ENCODE results near the gene FNBP1L. TPM values are rescaled to one million over a fixed set of nuclear protein-coding genes. Genes with fewer than 3 reads are reported as not detected.

FNBP1L gene
- total and polyA plus RNA-seq, 2 donors (not counting 1 experiment from before 2014, with no cell fraction given) = 0.86 to 5.4 TPM

DNA sequence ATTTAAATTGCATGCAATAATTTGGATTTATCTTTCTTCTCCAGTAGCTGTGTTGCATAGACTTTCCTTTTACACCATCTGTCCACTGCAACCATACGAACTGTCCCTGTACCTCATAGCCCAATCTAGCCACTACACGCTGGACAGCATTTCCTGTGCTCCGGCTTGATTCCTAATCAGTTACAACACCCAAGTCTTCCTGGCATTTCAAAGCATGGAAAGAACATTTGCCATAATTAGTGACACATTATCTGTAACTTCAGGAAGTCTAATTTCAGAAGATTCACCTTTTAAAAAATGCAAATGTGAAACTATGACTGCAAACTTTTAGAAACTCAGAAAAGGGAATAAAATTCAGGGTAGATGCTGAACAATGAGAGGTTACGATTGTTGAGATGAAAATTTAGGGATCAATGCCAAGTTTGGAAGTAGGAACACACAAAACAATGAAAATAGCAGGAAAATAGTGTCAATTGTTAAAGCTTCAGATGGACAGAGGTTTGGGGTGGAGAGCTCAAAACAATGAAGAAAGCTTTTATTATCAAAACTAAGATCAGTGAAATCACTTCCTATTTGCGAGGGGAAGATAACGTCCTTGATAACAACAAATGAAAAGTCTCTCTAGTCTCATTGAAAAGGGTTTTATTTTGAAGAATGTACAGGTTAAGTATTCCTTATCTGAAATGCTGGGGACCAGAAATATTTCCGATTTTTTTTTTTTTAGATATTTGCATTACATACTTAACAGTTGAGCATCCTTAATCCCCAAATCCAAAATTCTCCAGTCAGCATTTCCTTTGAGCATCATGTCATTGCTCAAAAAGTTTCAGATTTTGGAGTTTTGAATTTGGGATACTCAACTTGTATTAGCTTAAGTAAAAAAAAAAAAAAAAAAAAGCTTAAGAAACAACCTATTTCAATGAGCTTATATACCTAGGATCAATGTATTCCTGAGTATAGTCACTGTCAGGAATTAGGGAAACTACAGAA, 107.3 kb downstream of the FNBP1L start:
- Histone ChIP-seq H3K9ac (ENCODE audit: low read length) (no peak overlapping the region), H4K20me1 (ENCODE audit: control insufficient read depth, insufficient read depth, low read length, poor library complexity, severe bottlenecking) (no peaks in the 10 kb centered on the region), H3K4me1 (ENCODE audit: control insufficient read depth in 2 of 2, insufficient read depth in 2 of 2, low read length in 2 of 2) (peaks cover 10 to 18% of the 10 kb centered on the region in 2 donors), H3K79me2 (ENCODE audit: control insufficient read depth, insufficient read depth, low read length) (no peaks in the 10 kb centered on the region), H2AFZ (ENCODE audit: insufficient read depth, low read depth, low read length, poor library complexity, severe bottlenecking) (no peak overlapping the region), H3K9me3 (ENCODE audit: control extremely low read depth in 1 of 3, control insufficient read depth in 2 of 3, insufficient read depth in 1 of 3, low read length in 2 of 3) (peaks cover 0 to 1% (median 0%) of the 10 kb centered on the region in 3 donors), H3K4me2 (replicated peaks; ENCODE audit: low read depth, low read length, poor library complexity, severe bottlenecking) (no peak overlapping the region), H3K27ac (ENCODE audit: low read length in 2 of 2) (no peak overlapping the region), H3K4me3 (ENCODE audit: control extremely low read depth in 1 of 5, extremely low read depth in 1 of 5, insufficient read depth in 1 of 5, low read depth in 2 of 5, low read length in 4 of 5) (no peak overlapping the region), H3K36me3 (replicated peaks in 1 of 2; ENCODE audit: control extremely low read depth in 1 of 2, control insufficient read depth in 1 of 2, extremely low read depth in 1 of 2, insufficient read depth in 2 of 2, low read length in 1 of 2) (peaks cover 0 to 8% of the 10 kb centered on the region in 2 experiments), H3K27me3 (replicated peaks in 1 of 4; ENCODE audit: control extremely low read depth in 1 of 4, control insufficient read depth in 3 of 4, insufficient read depth in 4 of 4, low read length in 3 of 4) (no peaks in the 10 kb centered on the region)
- Mint-ChIP-seq H3K27me3 (no peaks in the 10 kb centered on the region), H3K4me1 (peaks cover 23% of the 10 kb centered on the region), H3K9me3 (ENCODE audit: insufficient read depth) (no peaks in the 10 kb centered on the region), H3K27ac (no peak overlapping the region), H3K4me3 (no peak overlapping the region)
- 79% methylated on average over 2 of the region's 7 CpGs for WGBS (ENCODE audit: insufficient coverage)
- no peak for ATAC-seq (ENCODE audit: low read depth)
- DNase-seq = no peak
- intact Hi-C loops (cut with micrococcal nuclease) = no loop called here
- CTCF ChIA-PET = interaction anchor here (0.6 kb wide), 1 partner anchor 1246 kb away, joined by 3 read pairs; no protein-coding TSS in a partner anchor
- no peak for TF ChIP-seq EZH2 (IDR thresholded peaks at IDR 0.05; ENCODE audit: borderline replicate concordance, insufficient read depth, low read depth, low read length, poor library complexity, severe bottlenecking)
- TF ChIP-seq, protein P1, sequence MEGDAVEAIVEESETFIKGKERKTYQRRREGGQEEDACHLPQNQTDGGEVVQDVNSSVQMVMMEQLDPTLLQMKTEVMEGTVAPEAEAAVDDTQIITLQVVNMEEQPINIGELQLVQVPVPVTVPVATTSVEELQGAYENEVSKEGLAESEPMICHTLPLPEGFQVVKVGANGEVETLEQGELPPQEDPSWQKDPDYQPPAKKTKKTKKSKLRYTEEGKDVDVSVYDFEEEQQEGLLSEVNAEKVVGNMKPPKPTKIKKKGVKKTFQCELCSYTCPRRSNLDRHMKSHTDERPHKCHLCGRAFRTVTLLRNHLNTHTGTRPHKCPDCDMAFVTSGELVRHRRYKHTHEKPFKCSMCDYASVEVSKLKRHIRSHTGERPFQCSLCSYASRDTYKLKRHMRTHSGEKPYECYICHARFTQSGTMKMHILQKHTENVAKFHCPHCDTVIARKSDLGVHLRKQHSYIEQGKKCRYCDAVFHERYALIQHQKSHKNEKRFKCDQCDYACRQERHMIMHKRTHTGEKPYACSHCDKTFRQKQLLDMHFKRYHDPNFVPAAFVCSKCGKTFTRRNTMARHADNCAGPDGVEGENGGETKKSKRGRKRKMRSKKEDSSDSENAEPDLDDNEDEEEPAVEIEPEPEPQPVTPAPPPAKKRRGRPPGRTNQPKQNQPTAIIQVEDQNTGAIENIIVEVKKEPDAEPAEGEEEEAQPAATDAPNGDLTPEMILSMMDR (IDR thresholded peaks at IDR 0.05) = no peak
- POLR2A ChIA-PET = no interaction called here

- no peak overlapping the region for H3K27ac Mint-ChIP-seq
- H3K9ac ChIP-seq (ENCODE audit: low read length) = no peak overlapping the region
- H2AFZ ChIP-seq (ENCODE audit: insufficient read depth, low read depth, low read length, poor library complexity, severe bottlenecking) = no peak overlapping the region
- no peaks in the 10 kb centered on the region for H3K9me3 Mint-ChIP-seq (ENCODE audit: insufficient read depth)
- H3K4me1 Mint-ChIP-seq = peaks cover 23% of the 10 kb centered on the region
- H3K4me3 ChIP-seq (ENCODE audit: control extremely low read depth in 1 of 5, extremely low read depth in 1 of 5, insufficient read depth in 1 of 5, low read depth in 2 of 5, low read length in 4 of 5) = no peak overlapping the region
- no peaks in the 10 kb centered on the region for H3K27me3 Mint-ChIP-seq
- H3K27me3 ChIP-seq (replicated peaks in 1 of 4; ENCODE audit: control extremely low read depth in 1 of 4, control insufficient read depth in 3 of 4, insufficient read depth in 4 of 4, low read length in 3 of 4) = no peaks in the 10 kb centered on the region
- H3K9me3 ChIP-seq (ENCODE audit: control extremely low read depth in 1 of 3, control insufficient read depth in 2 of 3, insufficient read depth in 1 of 3, low read length in 2 of 3) = peaks cover 0 to 1% (median 0%) of the 10 kb centered on the region in 3 donors
- no peaks in the 10 kb centered on the region for H4K20me1 ChIP-seq (ENCODE audit: control insufficient read depth, insufficient read depth, low read length, poor library complexity, severe bottlenecking)
- peaks cover 0 to 6% of the 10 kb centered on the region in 2 experiments for H3K36me3 ChIP-seq (replicated peaks in 1 of 2; ENCODE audit: control extremely low read depth in 1 of 2, control insufficient read depth in 1 of 2, extremely low read depth in 1 of 2, insufficient read depth in 2 of 2, low read length in 1 of 2)
- peaks cover 10 to 18% of the 10 kb centered on the region in 2 donors for H3K4me1 ChIP-seq (ENCODE audit: control insufficient read depth in 2 of 2, insufficient read depth in 2 of 2, low read length in 2 of 2)
- H3K4me2 ChIP-seq (replicated peaks; ENCODE audit: low read depth, low read length, poor library complexity, severe bottlenecking) = no peak overlapping the region
- ChIA-PET POLR2A (no interaction called here), CTCF (no interaction called here)
- WGBS (ENCODE audit: insufficient coverage) = no CpG with 5 or more reads among the region's 2 CpGs
- no peaks in the 10 kb centered on the region for H3K79me2 ChIP-seq (ENCODE audit: control insufficient read depth, insufficient read depth, low read length)
- H3K4me3 Mint-ChIP-seq = no peak overlapping the region
- TF ChIP-seq, protein P1 (IDR thresholded peaks at IDR 0.05) = no peak
- TF ChIP-seq EZH2 (IDR thresholded peaks at IDR 0.05; ENCODE audit: borderline replicate concordance, insufficient read depth, low read depth, low read length, poor library complexity, severe bottlenecking) = no peak
- intact Hi-C loops (cut with micrococcal nuclease) = no loop called here
- no peak for ATAC-seq (ENCODE audit: low read depth)
- H3K27ac ChIP-seq (ENCODE audit: low read length in 2 of 2) = no peak overlapping the region
- DNase-seq = no peak
Observed at GRCh38 chr1:93556291-93556690, 108.4 kb downstream of the FNBP1L start.
